Measurements from ENCODE around the gene CPA5.

CPA5 gene

DNA sequence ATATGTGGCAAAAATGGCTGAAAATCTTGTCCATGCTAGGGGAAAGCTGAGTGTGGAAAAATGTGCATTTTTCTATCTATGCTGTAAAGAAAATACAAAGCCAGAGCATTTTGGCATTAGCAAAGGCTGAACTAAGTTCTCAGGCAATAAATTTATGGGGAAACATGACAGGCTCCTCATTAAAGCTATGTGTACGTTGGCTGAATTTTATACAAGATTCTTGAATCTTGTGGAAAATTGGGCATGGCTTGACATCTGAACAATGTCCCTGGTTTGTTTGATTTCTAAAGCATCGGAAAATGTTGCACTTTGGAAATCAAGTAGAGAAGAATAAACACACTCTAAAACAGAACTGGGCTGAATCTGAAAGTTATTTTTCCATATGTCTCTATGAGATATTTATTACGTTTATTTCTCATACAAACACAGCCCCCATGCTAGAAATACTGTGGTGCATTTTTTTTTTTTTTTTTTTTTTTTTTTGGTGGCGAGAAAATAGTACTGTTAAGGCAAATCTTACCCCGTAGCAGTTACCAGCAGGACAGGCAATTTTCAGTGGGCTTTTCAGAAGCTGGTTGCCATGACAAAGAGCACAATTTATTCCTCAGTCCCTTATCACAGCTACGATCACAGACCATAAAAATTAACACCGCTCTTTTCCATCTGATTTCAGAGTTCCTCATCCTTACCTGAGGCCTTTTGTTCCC, 52.6 kb downstream of the CPA5 start:
- no peak for DNase-seq (ENCODE audit: low read depth)

- no peak for DNase-seq (ENCODE audit: low read depth)
These were observed 53.1 kb downstream of the CPA5 start for GRCh38 chr7:130397758-130398073.

- no peak for DNase-seq (ENCODE audit: low read depth)
These were observed 54.0 kb downstream of the CPA5 start for GRCh38 chr7:130398526-130399090.

GRCh38 chr7:130400120-130400572, 55.5 kb downstream of the CPA5 start:
- DNase-seq (ENCODE audit: low read depth): no peak

- DNase-seq (ENCODE audit: low read depth): no peak
These were observed 56.5 kb downstream of the CPA5 start for GRCh38 chr7:130401101-130401500.

- DNase-seq (ENCODE audit: low read depth): no peak
These were observed 57.0 kb downstream of the CPA5 start for GRCh38 chr7:130401578-130401977.

DNA sequence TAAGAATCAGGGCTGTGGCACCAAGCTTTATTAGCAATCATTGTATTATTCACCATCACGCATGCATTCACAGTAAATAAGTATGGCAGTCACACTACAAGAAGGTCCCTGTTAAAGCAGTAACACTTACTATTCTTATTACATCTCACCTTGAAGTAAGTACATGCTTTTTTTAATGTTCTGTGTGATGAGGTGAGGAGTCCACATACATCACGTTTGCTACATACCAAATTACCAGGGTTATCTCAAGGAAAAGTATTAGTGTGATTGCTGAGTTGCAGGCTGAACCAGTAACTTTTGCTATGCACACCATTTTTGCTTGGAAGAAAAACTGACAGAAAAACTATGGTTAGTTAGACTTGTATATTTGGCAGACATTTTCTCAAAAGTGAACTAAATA, 60.4 kb downstream of the CPA5 start:
- DNase-seq (ENCODE audit: low read depth): no peak

GRCh38 chr7:130409067-130409711, 64.6 kb downstream of the CPA5 start:
- DNase-seq (ENCODE audit: low read depth): no peak

- DNase-seq (ENCODE audit: low read depth): no peak
These were observed 65.1 kb downstream of the CPA5 start for GRCh38 chr7:130409712-130410072.

DNA sequence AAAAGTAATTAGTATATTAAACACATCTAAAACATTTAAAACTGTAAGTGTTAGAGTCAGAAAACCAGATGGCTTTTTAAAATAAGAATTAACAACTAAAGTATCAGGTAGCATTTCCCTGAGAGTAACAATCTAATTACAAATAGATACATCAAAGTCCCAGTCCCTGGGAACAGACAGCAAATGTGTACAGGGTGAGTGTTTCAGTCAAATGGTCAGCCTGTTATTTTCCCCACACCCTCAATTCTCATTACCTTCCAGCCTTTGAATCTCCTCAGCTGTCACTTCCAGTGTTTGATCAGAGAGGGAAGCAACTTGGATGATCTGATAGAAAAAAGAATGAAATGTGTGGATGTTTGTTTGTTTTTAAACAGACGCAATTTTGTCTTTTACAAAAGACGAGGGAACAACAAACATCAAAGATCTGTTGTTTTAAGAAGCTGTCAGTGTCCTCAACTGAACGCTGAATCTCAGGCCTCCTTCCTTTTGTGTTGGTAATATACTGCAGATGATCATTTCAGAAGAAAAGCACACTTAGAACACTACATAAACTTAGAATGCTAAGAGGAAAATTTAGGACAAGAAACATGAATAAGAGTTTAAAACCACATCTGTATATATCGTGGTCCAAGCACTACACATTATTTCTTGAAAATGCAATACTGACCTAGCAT, 66.4 kb downstream of the CPA5 start:
- DNase-seq (ENCODE audit: low read depth): no peak

- DNase-seq (ENCODE audit: low read depth): no peak
These were observed 68.6 kb downstream of the CPA5 start for GRCh38 chr7:130413201-130413600.

DNA sequence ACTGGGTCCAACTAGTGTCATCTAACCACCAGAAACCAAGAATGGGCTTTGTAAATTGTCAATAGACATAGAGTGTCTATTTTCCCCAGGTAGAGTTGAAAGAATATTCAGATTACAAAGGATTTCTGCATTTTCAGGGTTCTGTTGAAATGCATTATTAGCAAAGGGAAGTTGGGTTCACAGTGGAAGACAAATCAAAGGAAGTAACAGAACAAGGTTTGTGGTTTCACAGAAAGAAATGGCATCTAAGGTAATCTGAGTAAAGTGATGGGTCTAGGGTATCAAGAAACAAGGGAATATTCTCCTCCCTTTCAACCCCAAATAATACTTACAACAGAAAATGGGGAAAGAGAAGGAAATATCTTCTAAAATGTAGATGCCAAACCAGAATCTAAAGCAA, 70.4 kb downstream of the CPA5 start:
- no peak for DNase-seq (ENCODE audit: low read depth)

GRCh38 chr7:130417213-130417612, 72.6 kb downstream of the CPA5 start:
- DNase-seq (ENCODE audit: low read depth): no peak

DNA sequence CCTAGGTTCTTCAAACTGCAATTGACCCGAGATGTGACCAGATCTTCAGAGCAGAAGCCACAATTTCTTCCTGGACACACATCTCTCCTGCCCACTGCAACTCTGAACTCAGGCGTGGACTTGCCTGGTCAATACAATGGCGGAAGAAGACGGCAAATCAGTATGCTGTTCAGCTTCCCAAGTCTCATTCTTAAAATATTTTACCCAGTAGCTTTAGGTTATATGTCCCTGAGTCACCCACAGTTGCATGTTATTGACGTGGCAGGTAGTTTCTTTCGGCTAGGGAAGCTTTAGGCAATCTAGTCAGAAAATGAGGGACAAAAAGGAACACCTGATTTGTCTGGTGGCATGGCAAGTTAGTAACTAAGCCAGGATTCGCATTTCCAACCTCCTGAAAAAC, 73.7 kb downstream of the CPA5 start:
- DNase-seq (ENCODE audit: low read depth): no peak
